Nephron (organoid): ENCODE data around the gene NARF.

ENCODE experiments used
- H3K27ac Mint-ChIP-seq, 3 experiments: 2 replicates each; pipeline ENCODE4 v1.8.0; 2020; ENCODE audit warnings: mixed read lengths in 3 of 3, mild to moderate bottlenecking in 2 of 3, moderate library complexity in 1 of 3
- H3K27me3 Mint-ChIP-seq: 2 replicates; pipeline ENCODE4 v1.8.0; 2021; ENCODE audit warnings: low read depth, mild to moderate bottlenecking, moderate library complexity, mixed read lengths
- H3K36me3 Mint-ChIP-seq: 2 replicates; pipeline ENCODE4 v1.8.0; 2020; ENCODE audit warnings: low read depth, mixed read lengths
- H3K4me1 Mint-ChIP-seq: 2 replicates; pipeline ENCODE4 v1.8.0; 2020; ENCODE audit warnings: mixed read lengths
- H3K4me3 Mint-ChIP-seq, 3 experiments: 2 replicates each; pipeline ENCODE4 v1.8.0; 2020; ENCODE audit warnings: mild to moderate bottlenecking in 3 of 3, mixed read lengths in 3 of 3, moderate library complexity in 2 of 3
- H3K9me3 Mint-ChIP-seq: 2 replicates; pipeline ENCODE4 v1.8.0; 2020; ENCODE audit warnings: mixed read lengths
- CTCF ChIP-seq, 3 experiments: fragments of 200-600 bp; sonication (generic); IDR thresholded peaks; one replicate each; pipeline ENCODE4 v1.5.0; 2021; ENCODE audit warnings: antibody characterized with exemption in 3 of 3; ENCODE audit not compliant: unreplicated experiment in 3 of 3

The NARF gene

GRCh38 chr17:82443465-82444283 is 14.9 kb upstream of the NARF start:
- no peak for TF ChIP-seq CTCF (IDR thresholded peaks at IDR 0.05; ENCODE audit: unreplicated experiment in 3 of 3)
- Mint-ChIP-seq H3K4me3 (no peak overlapping the region), H3K27me3 (no peaks in the 10 kb centered on the region), H3K9me3 (no peaks in the 10 kb centered on the region), H3K4me1 (peaks cover 7% of the 10 kb centered on the region), H3K36me3 (peaks cover 4% of the 10 kb centered on the region), H3K27ac (no peak overlapping the region)

GRCh38 chr17:82444284-82444893 is 14.2 kb upstream of the NARF start:
- TF ChIP-seq CTCF (IDR thresholded peaks at IDR 0.05; ENCODE audit: unreplicated experiment in 3 of 3): no peak
- H3K4me3 Mint-ChIP-seq: no peak overlapping the region
- H3K9me3 Mint-ChIP-seq: no peaks in the 10 kb centered on the region
- peaks cover 7% of the 10 kb centered on the region for H3K4me1 Mint-ChIP-seq
- peaks cover 4% of the 10 kb centered on the region for H3K36me3 Mint-ChIP-seq
- no peaks in the 10 kb centered on the region for H3K27me3 Mint-ChIP-seq
- no peak overlapping the region for H3K27ac Mint-ChIP-seq

DNA sequence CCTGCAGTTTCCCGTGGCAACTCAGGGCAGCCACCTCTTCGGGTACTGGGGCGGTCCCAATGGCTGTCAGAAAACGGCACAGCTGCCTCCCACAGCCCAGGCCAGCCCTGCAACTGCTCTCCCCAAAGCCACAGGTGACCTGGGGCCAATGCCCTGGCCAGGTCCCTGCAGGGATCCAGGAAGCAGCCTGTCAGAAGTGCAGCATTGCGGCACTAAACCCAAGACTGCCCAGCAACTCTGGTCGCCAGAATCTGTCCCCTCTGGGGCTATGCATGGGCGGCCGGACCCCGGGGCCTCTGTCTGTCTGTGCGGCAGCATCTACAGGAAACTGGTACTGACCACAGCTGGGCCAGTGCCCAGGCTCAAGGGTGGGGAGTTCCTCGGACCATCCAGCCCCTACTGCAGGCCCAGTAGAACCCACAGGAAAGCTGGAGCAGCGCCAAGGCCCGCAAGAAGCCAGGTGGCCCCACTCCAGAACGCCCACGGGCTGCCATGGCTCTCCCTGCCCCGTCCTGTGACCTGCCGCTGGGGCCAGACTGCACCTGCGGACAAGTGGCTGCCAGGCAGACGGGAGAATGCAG is 13.5 kb upstream of the NARF start:
- H3K4me1 Mint-ChIP-seq: peaks cover 11% of the 10 kb centered on the region
- no peak overlapping the region for H3K4me3 Mint-ChIP-seq
- no peak for TF ChIP-seq CTCF (IDR thresholded peaks at IDR 0.05; ENCODE audit: unreplicated experiment in 3 of 3)
- peaks cover 4% of the 10 kb centered on the region for H3K36me3 Mint-ChIP-seq
- no peak overlapping the region for H3K27ac Mint-ChIP-seq
- no peaks in the 10 kb centered on the region for H3K9me3 Mint-ChIP-seq
- no peaks in the 10 kb centered on the region for H3K27me3 Mint-ChIP-seq

- H3K36me3 Mint-ChIP-seq: peaks cover 4% of the 10 kb centered on the region
- no peak overlapping the region for H3K4me3 Mint-ChIP-seq
- no peak for TF ChIP-seq CTCF (IDR thresholded peaks at IDR 0.05; ENCODE audit: unreplicated experiment in 3 of 3)
- no peaks in the 10 kb centered on the region for H3K27me3 Mint-ChIP-seq
- H3K9me3 Mint-ChIP-seq: no peaks in the 10 kb centered on the region
- H3K4me1 Mint-ChIP-seq: peaks cover 8% of the 10 kb centered on the region
- no peak overlapping the region for H3K27ac Mint-ChIP-seq
Measured at GRCh38 chr17:82445542-82445941, 13.0 kb upstream of the NARF start.

DNA sequence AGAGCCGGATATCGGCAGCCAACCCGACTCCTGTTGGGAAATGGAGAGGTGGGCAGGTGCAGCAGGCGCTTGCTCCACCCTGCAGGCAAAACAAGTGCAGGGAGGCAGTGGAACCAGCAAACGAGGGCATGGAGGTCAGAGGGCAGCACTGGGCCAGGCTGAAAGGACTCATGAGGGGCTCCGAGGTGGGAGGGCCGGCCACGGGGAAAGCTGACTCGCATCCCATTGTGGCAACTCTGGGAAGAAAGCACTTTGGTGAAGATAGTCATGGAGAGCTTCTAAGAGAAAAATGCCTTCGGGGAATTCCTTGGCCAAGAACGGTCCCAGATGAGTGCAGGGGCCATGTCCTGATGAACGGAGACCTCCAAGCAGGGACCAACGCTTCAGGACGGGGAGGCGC is 12.4 kb upstream of the NARF start:
- TF ChIP-seq CTCF (IDR thresholded peaks at IDR 0.05; ENCODE audit: unreplicated experiment in 3 of 3): no peak
- no peaks in the 10 kb centered on the region for H3K27me3 Mint-ChIP-seq
- no peak overlapping the region for H3K27ac Mint-ChIP-seq
- H3K4me1 Mint-ChIP-seq: peaks cover 10% of the 10 kb centered on the region
- peaks cover 4% of the 10 kb centered on the region for H3K36me3 Mint-ChIP-seq
- peaks cover under 1% of the 10 kb centered on the region for H3K9me3 Mint-ChIP-seq
- H3K4me3 Mint-ChIP-seq: peak overlapping the region in 1 of 3 experiments; percentile 6
